Measurements from ENCODE around the gene FAM89B.
A peak's percentile ranks its signal among the peaks of the same experiment; 100 is the strongest.
"Not testable (repeated sequence)": the region's sequence is repeated elsewhere in the genome, so short reads cannot be mapped to it uniquely, and the experiment has no call there.

The FAM89B gene

DNA sequence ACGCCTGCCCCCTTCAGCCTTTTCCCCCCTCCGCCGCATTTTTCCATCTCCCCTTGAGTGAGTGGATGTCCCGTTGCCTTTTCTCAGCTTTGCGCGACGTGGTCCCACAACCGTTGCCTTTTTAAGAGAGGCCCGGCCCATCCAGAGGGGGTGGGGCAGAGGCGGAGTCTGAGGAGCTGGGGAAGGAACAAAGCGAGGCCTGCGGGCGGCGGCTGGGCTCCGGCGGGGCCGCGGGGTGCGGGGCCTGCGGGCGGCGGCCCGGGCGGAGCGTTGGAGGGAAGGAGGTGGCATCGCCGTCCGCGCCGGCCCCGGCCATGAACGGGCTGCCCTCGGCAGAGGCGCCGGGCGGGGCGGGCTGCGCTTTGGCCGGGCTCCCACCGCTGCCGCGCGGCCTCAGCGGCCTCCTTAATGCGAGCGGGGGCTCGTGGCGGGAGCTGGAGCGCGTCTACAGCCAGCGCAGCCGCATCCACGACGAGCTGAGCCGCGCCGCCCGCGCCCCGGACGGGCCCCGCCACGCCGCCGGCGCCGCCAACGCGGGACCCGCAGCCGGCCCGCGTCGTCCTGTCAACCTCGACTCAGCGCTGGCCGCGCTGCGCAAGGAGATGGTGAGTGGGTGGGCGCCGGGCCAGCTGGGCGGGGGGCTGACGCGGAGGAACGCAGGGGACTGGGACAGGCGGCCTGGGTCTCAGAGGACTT, at the start of gene FAM89B:
TSS of gene FAM89B (plus strand) at position 183 of the 696 bp plus-strand sequence. CDS start at position 315, 132 bp downstream.
- peak; percentile 83 for DNase-seq

GRCh38 chr11:65522718-65523630, 49.4 kb upstream of the FAM89B start:
- DNase-seq: not testable (repeated sequence)

- not testable (repeated sequence) for DNase-seq
Observed at GRCh38 chr11:65523631-65523968, 48.7 kb upstream of the FAM89B start.

GRCh38 chr11:65524014-65524740, 48.2 kb upstream of the FAM89B start:
- DNase-seq: peak; percentile 59

DNA sequence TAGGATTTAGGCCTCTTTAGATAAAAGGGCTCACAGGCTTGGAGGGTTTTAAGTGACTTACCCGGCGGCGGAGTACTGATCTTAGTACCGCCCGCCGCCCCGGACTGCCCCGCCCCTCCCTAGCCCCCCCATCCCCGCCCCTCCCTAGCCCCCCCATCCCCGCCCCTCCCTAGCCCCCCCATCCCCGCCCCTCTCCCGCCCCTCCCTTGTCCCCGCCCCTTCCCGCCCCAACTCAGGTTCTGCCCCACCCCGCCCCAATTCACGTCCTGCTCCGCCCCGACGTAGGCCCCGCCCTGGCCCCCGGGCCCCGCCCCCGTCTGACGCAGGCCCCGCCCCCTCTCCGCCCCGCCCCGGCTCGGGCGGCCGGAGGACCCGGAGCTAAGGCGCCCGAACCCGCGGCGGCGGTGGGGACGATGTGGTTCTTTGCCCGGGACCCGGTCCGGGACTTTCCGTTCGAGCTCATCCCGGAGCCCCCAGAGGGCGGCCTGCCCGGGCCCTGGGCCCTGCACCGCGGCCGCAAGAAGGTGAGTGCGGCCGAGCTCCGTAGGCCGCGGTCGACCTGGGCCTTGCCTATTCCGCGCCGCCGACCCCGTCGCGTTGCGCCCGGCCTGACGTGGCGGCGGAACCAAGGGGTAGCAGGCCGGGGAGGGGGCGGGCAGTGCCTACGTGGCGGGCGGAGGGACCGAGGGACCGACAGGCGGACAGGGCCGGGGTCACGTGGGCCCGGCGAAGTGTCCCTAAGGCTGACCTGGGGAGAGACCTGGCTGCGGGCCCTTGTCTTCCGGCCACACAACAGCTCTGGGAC, 47.4 kb upstream of the FAM89B start, which contains the start of gene SCYL1:
TSS of gene SCYL1 (plus strand) at position 343 of the 805 bp plus-strand sequence. CDS start at position 414, 71 bp downstream.
- peak; percentile 76 for DNase-seq

DNA sequence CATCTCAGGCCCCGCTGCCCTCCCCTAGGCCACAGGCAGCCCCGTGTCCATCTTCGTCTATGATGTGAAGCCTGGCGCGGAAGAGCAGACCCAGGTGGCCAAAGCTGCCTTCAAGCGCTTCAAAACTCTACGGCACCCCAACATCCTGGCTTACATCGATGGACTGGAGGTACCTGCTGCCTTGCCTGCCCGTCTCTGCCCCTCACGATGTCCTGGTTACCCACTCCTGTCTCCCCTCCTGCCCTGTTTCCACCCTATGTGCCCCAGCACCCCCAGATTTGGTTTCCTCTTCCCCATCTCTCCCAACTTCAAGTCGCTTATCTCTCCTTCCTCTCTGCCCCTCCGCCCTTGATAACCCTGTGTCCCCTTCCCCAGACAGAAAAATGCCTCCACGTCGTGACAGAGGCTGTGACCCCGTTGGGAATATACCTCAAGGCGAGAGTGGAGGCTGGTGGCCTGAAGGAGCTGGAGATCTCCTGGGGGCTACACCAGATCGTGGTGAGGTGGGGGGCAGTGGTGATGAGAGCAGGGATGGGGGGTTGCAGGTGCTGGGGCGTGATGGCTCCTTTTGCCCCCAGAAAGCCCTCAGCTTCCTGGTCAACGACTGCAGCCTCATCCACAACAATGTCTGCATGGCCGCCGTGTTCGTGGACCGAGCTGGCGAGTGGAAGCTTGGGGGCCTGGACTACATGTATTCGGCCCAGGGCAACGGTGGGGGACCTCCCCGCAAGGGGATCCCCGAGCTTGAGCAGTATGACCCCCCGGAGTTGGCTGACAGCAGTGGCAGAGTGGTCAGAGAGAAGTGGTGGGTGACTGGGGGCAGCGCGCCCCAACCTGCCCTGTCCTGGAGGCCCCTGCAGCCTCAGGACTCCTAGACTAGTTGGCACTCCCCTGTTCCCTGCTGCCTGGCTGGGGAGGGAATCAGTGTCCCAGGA, 46.5 kb upstream of the FAM89B start:
- DNase-seq: no peak

DNA sequence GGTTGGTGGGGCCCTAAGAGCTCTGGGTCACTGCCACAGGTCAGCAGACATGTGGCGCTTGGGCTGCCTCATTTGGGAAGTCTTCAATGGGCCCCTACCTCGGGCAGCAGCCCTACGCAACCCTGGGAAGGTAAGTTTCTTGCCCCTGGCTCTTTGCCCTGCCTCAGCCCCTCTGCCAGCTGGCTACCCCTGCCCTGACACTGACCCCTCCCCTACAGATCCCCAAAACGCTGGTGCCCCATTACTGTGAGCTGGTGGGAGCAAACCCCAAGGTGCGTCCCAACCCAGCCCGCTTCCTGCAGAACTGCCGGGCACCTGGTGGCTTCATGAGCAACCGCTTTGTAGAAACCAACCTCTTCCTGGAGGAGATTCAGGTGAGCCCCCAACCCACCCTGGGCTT, 45.6 kb upstream of the FAM89B start:
- no peak for DNase-seq

DNA sequence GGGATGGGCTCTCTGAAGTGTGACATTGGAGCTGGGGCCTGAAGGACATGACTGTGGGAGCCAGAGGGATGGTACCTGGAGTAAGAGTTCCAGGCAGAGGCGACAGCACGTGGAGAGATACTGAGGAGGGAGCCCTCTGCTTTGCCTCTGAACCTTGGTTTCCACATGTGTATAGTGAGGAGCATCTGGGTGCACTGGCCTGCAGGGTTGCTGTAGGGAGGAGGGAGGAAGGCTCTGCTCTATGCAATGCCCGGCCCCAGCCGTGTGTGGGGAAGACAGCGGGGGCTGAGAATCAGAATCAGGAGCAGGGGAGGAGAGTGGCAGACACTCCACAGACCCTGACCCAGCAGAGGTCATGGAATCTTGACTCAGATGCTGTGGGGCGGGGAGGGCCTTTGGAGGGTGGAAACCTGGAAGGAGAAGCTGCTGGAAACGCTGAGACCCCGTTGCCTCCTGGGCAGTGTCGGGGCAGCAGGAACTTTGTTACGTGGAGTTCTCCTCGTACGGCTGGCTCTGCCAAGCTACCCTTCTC, 43.5 kb upstream of the FAM89B start:
- no peak for DNase-seq

DNA sequence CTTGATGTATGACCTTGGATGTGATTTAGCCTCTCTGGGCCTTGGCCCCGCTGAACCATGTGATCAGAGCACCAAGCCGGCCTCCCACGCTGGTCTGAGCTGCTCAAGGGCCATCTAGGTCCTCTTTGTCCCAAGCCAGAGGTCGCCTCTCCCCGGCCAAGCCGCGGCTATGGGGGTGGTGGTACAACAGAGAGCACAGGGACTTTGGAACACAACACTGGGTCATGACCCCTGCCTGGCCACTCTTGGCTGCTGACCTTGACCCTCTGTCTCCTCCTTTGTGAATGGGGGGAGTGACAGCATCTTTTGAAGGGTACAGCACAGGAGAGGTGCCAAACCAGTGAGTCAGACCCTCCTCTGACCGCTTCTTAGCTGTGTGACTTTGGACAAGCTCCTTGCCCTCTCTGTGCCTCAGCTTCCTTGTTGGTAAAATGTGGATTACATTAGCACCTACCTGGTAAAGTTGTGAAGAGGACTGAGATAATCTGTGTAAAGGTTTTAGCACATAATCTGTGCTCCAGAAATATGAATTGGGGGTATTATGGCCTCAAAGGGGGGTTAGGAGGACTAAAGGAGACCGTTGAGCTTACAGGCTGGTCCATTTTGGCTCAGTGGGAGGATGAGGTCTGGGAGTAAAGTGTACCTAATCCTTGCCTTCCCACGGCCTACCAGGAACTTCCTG, 42.7 kb upstream of the FAM89B start:
- DNase-seq: no peak

- no peak for DNase-seq
Observed at GRCh38 chr11:65530157-65530496, 42.2 kb upstream of the FAM89B start.

DNA sequence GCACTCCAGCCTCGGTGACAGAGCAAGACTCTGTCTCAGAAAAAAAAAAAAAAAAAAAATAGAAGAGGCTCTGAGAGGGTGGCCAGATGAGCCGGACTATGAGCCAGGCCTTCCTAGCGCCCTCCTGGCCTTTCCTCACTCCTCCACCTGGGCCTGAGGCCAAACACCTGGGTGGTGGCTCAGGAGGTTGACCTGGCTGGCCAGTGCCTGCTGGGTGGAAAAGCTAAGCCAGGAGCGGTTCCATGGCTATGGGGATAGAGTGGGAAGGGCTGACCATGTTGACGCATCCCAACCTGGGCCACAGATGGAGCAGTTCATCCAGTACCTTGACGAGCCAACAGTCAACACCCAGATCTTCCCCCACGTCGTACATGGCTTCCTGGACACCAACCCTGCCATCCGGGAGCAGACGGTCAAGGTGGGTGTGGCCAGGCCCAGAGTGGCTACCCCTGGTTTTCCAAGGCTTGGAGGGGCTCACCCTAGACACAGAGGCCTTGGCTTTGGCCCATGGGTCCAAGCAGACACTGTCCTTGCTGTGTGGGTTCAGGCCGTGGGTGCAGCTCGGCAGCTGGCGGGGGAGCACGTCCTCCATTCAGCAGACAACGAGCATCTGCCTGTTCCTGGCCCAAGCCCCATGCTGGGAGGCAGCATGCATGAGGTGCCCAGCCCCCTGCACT, 39.8 kb upstream of the FAM89B start:
- DNase-seq: no peak

DNA sequence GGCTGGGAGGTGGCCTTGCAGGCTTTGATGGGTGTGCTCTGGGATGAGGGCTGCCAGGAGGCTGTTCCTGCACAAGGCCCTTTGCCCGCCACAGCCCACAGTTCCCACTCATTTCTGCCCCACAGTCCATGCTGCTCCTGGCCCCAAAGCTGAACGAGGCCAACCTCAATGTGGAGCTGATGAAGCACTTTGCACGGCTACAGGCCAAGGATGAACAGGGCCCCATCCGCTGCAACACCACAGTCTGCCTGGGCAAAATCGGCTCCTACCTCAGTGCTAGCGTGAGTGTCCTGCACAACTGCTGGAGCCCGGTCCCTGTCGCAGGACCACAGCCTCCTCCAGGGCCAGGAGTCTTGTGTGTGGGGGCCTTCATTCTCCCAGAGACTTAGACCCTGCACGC, 37.2 kb upstream of the FAM89B start:
- no peak for DNase-seq

DNA sequence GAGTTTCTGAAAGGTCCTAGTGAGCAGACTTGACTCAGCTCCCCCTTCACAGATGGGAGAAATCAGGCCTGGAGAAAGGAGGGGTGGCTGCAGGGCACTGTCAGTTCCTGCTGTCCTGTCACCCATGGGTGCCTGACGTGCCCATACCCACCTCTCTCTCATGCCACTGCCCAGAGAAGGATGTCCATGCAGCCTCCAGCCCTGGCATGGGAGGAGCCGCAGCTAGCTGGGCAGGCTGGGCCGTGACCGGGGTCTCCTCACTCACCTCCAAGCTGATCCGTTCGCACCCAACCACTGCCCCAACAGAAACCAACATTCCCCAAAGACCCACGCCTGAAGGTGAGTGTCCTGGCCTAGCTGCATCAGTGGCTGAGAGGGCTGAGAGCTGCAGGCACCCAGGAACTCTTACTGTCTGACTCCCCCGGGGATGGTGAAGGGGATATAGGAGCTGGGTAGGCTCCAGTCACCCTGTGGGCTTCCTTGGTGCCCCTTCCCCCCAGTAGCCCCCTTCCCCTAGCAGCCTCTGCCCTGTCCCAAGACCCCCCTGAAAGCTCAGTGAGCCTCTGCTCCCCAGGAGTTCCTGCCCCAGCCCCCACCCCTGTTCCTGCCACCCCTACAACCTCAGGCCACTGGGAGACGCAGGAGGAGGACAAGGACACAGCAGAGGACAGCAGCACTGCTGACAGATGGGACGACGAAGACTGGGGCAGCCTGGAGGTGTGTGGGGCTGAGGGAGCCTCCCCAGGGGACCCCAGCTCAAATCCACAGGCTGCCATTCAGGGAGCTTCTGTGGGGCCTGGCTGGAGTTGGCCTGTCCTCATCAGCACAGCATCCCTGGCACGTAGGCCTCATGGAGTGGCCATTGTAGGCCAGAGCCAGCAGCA, 35.7 kb upstream of the FAM89B start:
- no peak for DNase-seq

DNA sequence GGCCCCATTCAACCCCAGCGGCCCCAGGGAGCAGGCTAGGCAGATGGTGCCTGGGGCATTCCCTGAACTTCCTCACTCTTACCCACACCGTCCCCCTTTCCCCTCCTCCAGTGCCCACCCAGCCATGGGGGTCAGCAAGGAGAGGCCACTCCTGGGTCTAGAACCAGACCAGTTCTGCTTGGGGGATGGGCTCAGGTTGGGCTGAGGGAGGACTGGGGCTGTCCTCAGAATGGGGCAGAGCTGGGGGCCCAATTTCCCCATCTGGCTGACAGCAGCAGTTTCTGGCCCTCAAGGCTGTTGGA, 35.1 kb upstream of the FAM89B start:
- DNase-seq: no peak

DNA sequence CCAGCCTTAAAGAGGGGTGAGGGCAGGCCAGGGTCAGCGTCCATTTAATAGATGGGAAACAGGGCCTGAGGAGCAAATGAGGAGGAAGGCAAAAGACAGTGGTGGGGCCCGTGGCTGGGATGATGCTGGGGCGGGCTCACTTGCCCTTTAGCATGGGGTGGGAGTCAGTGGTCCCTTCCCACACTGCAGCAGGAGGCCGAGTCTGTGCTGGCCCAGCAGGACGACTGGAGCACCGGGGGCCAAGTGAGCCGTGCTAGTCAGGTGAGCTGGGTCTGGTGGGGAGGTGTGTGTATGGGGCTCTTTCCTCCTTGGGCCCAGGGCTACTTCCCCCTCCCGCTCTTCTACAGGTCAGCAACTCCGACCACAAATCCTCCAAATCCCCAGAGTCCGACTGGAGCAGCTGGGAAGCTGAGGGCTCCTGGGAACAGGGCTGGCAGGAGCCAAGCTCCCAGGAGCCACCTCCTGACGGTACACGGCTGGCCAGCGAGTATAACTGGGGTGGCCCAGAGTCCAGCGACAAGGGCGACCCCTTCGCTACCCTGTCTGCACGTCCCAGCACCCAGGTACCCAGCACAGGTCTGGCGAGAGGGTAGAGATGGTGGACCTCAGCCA, 34.6 kb upstream of the FAM89B start:
- no peak for DNase-seq

DNA sequence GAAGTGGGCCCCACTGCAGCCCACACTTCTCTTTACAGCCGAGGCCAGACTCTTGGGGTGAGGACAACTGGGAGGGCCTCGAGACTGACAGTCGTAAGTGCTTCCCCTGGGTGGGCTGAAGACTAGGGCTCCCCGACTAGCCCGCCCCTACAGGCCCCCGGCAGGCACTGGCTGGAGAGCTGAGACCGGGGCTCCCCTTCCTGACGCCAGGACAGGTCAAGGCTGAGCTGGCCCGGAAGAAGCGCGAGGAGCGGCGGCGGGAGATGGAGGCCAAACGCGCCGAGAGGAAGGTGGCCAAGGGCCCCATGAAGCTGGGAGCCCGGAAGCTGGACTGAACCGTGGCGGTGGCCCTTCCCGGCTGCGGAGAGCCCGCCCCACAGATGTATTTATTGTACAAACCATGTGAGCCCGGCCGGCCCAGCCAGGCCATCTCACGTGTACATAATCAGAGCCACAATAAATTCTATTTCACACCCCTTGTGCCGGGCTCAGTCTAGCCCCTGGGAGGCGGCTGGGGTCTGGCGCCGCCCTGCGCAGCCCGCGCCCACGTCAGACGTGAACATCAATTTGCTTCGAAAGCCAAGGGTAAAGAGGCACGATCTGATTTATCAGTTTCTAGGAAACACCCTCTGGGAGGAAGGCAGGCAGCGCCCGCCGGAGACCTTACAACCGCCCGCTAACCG, 34.0 kb upstream of the FAM89B start:
- DNase-seq: no peak

DNA sequence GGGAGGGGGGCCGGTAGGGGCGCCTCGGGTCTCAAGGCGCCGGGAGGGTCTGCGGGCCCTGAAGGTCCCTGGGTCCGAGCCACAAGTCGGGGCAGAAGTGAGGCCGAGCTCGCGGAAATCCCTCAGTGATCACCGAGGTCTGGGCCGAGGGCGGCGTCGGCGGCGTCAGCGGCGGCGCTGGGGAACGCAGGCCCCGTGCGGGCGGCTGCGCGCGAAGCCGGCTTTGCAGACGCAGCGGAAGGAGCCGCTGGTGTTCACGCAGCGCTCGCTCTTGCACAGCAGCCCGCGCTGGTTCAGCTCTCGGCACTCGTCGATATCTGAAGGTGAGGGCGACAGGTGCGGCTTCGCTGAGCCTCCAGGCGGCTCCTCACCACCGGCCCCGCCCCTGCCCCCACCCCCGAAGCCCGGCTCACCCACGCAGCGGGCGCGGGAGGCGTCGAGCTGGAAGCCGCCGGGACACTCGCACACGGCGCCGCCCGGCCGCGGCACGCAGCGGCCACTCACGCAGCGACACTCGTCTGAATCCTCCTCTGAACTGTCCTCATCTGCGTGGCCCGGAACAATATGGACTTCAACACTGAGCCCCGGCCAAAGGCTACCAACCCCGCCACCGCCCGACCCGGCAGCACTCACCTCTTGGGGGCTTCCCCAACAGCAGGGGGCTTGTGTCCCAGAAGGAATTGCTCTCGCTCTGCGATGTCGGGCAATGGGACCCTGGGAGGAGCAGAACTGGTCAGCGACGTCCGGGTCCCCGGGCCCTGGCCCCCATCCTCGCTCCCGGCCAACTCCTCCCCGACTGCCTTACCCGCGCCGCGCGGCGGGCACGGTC, 33.2 kb upstream of the FAM89B start:
- no peak for DNase-seq
